HG02571 (cell line): Measurements from ENCODE around the gene ANKRD22.

Experiments used
- ATAC-seq: cut with Tn5 transposase; IDR thresholded peaks from one replicate; pipeline ENCODE4 v1.9.1; 2021; ENCODE audit warnings: mild to moderate bottlenecking, moderate library complexity; ENCODE audit not compliant: unreplicated experiment

ANKRD22 gene

DNA sequence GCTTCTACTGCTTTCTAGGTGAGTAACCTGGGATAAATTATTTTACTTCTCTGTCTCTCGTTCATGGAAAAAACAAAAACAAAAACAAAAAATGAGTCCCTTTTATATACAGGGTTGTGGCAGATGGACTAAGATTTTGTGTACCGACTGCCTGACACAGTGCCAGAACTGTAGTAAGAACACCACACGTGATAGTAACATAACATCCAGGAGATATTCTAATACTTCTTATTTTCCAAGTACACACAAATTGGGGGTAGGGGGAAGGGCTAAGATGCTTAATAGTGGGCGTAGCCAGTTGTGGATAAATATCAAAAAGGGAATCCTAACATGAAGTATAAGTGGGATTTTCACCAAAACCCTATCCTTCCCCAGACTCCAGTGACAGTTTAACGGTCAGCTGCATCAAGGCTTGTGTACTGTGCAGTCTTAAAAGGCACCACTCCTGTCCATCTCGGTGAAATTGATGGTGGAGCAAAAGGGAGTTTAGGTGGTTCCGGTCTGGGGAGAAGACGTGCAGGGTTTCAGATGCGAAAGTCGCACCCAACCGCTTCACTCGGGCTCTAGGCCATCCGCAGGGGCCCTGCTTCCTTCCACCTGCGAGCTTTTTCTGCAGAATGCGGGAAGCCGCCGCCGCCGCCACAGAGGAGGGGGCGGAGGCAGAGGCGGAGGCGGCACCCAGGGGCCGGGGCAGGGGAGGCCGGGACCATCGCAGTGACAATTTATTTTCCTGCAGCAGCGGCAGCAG, 28.1 kb upstream of the ANKRD22 start, which contains the start of gene STAMBPL1:
Gene STAMBPL1 (plus strand): TSS at position 712 of the 748 bp plus-strand sequence. CDS start 21,464 bp downstream, outside the sequence.
- ATAC-seq = peak; percentile 50

DNA sequence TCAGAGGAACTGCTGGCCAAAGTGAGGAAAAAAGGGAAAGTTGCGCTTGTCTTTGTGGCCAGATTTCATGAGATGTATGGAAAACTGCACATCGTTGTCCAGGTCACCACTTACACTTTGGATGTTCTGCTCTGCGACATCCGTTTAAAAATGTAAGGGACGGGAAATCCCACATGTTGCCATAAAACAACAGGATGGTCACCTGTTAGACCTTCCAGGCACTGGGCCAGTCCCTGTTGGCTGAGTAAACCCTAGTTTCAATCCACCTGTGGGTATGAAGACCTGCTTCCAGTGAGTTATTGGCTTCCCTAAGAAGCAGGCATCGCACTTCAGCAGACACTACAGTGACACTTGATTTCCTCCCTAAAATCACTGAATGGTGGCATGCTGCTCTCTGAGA, 25.7 kb upstream of the ANKRD22 start:
- no peak for ATAC-seq

DNA sequence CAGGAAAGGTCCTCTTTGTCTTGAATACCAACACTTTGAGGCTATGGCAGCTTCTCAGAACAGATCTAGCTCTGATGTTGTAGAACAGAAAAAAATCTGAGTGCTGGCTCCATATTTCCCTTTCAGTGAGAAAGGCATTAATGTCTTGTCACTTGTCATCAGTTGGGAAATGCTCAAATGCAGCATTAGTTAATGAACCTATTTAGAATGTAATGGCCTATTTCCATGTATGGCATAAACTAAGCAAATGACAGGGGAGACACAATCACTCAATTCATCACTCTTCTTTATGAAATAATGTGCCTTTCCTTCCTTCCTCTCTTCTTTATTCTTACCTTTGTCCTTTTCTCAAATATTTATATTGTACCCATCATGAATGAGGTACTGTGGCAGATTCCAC, 23.4 kb upstream of the ANKRD22 start:
- ATAC-seq = no peak

DNA sequence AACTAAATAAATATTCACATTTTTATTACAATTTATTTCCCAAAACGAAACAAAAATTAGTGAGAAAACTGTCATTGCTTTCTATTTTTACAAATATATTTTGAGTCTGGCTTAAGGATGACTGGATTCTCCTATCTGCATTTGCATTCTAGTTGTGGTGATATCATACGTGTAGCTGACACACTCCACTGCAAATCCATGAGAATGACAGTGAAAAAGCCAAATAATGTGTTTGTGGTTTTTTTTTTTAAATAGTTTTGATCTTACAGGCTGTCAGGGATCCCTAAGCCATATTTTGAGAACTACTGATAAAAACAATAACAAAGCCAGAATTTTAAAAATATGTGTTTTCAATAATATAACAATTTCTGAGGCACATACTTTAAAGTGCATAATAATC, 22.6 kb upstream of the ANKRD22 start:
- ATAC-seq = no peak

GRCh38 chr10:88873757-88874156, 22.1 kb upstream of the ANKRD22 start:
- no peak for ATAC-seq

DNA sequence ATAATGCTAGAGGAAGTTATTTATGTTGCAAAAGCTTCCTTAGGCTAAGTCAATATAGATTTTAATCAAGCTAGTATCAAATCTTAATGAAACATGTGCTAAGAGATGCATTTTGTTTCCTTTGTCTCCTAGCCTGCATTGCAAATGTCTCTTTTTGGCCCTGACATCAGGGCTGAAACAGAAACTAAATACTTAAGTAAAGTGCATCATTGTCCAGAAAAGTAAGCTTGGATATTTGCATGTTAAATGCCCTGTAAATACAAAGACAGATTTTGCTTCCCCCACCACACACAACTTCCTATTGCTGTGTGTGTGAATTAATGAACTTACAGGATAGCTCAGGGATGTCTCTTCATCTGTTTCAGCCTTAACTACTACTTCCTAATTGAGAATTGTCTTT, 18.4 kb upstream of the ANKRD22 start:
- ATAC-seq = no peak

DNA sequence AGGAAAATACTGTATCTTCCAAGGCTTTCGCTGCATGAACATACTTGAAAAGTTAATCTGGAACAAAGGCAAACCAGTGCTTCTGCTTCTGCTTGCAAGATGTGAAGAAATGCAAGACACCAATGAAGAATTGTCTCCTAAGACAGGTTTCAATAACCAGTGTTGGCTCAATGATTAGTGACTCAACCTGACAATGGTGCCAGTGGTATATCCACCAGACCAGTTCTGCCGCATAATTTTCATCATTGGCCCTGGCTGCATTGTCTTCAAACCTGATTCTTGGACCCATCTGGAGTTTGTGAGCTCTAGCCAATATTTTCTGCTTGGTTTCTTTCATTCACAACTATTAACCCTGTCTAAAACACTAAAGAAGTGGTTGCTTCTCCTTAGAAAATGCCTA, 14.8 kb upstream of the ANKRD22 start:
- ATAC-seq = no peak

DNA sequence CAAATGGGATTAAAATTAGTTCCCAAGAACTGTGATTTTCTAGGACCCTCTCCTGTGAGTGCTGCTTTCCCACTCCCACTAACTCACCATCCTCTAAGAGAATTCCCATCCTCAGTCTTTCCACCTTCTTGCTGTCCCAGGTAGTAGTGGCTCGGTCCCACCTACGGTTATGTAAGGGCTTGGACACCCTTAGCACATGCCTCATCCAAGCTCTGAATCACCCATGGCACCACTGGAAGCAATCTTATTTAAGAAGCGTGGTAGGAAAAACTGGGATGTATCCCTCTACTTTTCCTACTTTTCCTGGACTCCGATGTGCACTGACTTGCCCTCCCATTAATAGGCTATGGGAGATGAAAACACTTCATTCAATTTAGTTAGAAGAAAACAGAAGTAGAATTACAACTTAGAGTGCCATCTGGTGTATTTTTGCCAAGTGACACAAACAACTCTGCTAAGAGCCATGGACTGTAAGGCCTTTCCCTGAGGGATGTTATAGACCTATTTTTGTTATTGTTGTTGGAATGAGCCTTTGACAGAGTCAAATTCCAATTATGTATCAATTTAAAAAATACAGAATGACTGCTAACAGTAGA, 13.7 kb upstream of the ANKRD22 start:
- no peak for ATAC-seq

DNA sequence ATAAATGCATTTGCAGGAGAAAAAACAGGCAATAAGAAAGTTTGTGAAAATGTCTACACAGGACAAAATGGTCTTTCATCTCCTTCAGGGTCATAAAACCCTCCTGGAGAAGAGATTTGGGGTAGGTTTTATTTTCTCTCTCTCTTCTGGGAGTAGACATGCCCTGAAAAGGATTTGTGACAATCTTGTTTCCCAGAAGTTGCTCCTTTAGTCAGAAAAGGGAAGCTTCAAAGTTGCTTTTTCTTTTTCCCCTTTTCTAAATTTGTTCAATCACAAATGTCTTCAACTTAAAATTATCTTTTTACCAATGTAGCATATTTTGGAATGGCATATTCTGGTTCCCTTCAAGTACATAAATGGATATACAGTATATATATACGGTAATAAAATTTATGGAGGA, 9.4 kb upstream of the ANKRD22 start:
- ATAC-seq = no peak

GRCh38 chr10:88858491-88858890, 6.8 kb upstream of the ANKRD22 start:
- ATAC-seq = no peak

DNA sequence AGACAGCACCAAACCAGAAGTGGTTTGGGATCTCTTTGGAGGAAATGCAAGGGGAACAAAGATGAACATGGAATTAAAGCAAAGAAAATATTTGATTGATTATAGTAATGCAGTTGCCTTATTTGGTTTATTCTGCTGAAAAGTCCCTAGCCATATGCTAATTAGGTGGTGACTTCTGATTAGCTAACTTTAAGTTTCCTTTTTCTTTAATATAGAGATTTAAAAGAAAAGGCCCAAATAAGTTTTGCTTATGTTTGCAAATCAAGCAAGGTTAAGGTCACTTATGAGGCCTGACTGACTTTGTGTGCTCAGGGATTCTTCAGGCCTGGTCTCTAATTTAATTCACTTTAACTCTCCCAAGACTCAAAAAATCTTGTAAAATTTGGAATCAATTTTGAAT, 6.2 kb upstream of the ANKRD22 start:
- no peak for ATAC-seq

GRCh38 chr10:88854684-88855083, 3.0 kb upstream of the ANKRD22 start:
- ATAC-seq = no peak

GRCh38 chr10:88853155-88853881, 1.7 kb upstream of the ANKRD22 start:
- no peak for ATAC-seq

- ATAC-seq = no peak
Measured at GRCh38 chr10:88852327-88852726, 683 bp upstream of the ANKRD22 start.

- ATAC-seq = no peak
Measured at GRCh38 chr10:88850712-88851111, 932 bp downstream of the ANKRD22 start.

- no peak for ATAC-seq
Measured at GRCh38 chr10:88849234-88849633, 2.4 kb downstream of the ANKRD22 start.

- ATAC-seq = no peak
Measured at GRCh38 chr10:88848499-88848898, 3.1 kb downstream of the ANKRD22 start.

DNA sequence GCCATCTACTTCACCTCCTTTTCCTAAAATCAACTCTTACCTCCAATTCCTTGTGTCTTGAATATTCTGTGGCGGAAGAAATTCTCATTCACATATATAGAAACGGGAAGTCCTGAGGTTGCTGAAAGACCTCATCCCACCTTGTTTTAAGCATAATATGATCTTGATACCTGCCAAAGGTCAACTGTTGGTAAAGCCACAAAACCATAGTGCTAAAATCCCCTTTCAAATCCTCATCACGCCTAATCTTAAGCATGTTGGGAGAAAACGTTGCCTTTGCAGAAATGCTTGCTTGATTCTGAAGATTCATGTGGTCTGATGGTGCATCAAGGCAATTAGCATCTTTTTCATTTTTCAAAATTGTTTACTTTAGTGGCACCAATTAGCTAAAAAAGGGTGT, 8.5 kb downstream of the ANKRD22 start:
- no peak for ATAC-seq

GRCh38 chr10:88841316-88842111, 10.1 kb downstream of the ANKRD22 start:
- ATAC-seq = no peak

- no peak for ATAC-seq
Measured at GRCh38 chr10:88840881-88841280, 10.8 kb downstream of the ANKRD22 start.

GRCh38 chr10:88840104-88840503, 11.5 kb downstream of the ANKRD22 start:
- ATAC-seq = no peak
